HG03520 (cell line): ENCODE results near the gene HAGH.
"Not testable (repeated sequence)": the region's sequence is repeated elsewhere in the genome, so short reads cannot be mapped to it uniquely, and the experiment has no call there.

Experiments used
- ATAC-seq: cut with Tn5 transposase; IDR thresholded peaks from one replicate; pipeline ENCODE4 v1.9.1; 2021; ENCODE audit warnings: mild to moderate bottlenecking, moderate library complexity; ENCODE audit not compliant: unreplicated experiment

The HAGH gene

GRCh38 chr16:1815461-1815860 lies 11.2 kb downstream of the HAGH start:
- ATAC-seq = no peak

GRCh38 chr16:1812732-1813163 lies 13.9 kb downstream of the HAGH start:
- no peak for ATAC-seq

DNA sequence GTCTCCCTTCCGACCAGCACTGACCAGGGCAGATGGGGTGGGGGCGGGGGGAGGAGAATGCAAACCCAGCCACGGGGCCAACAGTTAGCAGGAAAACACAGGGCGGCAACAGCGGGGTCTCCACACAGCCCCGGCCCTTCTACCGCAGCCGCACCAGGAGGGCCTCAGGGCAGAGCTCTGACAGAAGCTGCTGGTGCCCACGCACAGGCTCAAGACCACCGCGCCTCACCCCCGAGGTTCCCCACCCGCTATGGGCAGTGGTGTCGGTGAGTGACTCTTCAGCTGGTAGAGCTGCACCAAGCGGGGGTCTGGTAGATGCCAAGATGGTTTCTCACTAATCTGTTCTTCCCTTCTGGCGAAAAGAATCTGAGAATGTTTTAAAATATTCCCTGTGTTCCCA lies 16.1 kb downstream of the HAGH start:
- ATAC-seq = no peak

DNA sequence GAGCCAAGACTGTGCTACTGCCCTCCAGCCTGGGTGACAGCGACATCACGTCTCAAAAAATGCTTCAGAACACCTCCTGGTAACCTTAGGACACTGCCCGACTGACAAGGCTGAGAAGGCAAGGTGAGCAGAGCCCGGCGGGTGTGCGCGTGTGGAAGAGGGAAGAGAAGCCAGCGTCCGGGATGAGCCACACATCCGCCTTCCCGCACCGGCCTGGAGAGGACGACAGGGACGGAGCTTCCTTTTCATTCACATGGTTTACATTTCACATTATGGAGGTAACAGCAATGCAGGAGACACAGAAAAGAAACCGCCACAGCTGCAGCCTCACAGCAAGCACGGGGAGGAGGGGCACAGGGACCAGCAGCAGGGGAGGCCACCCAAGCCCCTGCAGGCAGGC lies 16.5 kb downstream of the HAGH start:
- no peak for ATAC-seq

- ATAC-seq = no peak
These were observed 17.3 kb downstream of the HAGH start for GRCh38 chr16:1809281-1809801.

GRCh38 chr16:1808691-1809090 lies 17.9 kb downstream of the HAGH start:
- ATAC-seq = no peak

DNA sequence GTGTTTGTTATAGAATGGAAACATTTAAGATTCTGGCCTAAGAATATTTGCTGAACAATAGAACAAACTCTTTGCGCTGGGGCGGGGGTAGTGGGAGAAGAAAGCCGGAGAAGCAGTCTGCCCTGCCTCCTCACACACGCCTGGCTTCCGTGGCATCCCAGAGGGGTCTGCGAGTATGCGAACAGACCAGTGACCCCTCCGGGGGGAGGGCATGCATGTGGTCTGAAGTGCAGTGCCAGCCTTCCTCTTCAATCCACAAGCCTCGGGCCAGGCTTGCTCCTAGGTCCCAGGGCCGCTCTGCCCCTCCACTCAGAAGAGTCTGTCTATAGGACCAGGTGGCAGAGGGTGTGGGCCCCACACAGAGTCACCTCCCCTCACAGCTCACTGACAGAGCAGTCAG lies 19.0 kb downstream of the HAGH start:
- ATAC-seq = no peak

- ATAC-seq = no peak
These were observed 25.9 kb downstream of the HAGH start for GRCh38 chr16:1800701-1801100.

DNA sequence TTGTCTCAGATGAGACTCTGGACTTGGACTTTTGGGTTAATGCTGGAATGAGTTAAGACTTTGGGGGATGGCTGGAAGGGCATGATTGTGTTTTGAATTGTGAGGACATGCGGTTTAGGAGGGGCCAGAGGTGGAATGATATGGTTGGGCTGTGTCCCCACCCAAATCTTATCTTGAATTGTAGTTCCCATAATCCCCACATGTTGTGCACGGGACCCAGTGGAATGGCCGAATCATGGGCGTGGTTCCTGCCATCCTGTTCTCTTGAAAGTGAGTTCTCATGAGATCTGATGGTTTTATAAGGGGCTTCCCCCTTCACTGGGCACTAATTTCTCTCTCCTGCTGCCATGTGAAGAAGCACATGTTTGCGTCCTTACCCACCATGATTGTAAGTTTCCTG lies 27.4 kb downstream of the HAGH start:
- ATAC-seq = not testable (repeated sequence)

DNA sequence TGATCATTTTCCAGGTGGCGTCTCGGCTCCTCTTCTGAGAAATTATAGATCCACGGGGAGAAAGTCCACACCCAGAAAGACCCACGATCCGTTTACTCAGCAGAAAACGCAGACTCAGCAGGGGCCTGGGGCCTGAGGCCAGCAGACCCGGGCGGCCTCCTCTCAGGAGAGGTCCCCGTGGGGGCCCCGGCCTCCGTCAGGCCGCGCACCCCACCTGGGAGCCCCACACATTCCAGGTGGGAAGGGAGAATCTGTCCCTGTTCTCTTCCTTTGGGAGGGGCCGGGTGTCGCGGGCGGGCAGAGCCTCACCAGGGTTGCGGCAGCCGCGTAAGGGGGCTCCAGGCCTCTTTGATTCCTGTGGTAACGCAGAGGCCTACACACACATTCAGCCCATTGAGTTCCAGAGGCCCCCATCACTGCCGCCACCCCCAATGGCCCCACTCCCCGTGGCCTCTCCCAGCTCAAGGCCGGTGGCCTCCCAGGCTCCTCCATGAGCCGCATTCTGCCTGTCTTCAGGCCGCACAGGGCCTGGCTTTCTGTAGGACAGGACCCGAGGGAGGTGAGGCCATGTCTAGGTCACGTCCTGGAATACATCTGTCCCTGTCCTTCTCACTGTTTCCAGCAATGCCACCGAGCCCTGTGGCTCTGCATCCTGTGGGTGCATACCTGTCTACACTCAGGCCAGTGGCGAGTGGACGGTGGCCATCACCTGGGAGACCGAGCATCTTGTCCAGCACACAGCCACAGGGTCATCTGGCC lies 31.5 kb downstream of the HAGH start:
- ATAC-seq = no peak

DNA sequence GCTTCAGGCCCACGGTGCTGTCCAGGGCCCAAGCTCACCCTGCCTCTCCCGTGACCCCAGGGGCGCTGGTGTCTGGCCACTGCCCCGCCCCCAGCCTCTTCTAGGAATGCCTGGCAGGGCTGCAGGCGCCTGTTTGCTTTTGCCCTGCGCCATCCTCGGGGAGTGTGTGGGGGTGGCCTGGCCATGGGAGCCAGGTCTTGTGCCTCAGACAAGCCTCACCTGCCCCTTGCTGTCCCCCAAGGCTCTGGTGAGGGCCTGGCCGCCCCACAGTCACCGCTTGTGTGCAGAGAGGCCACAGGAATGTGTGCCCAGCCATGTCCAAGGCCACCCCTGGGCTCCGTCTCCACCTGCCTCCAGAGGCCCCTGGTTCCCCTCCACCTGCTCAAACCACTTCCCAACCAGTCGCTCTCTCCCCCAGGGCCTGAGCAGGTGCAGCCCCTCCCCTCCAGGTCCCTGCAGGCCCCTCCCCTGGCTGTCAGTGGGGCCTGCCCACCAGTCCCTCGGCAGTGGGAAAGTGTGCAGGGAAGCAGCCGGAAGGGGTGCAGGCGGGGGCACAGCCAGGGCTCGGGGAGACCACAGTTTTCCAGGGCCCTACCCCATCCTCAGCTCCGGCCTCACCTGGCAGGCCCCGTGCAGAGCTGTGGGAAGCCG lies 32.3 kb downstream of the HAGH start:
- ATAC-seq = no peak

DNA sequence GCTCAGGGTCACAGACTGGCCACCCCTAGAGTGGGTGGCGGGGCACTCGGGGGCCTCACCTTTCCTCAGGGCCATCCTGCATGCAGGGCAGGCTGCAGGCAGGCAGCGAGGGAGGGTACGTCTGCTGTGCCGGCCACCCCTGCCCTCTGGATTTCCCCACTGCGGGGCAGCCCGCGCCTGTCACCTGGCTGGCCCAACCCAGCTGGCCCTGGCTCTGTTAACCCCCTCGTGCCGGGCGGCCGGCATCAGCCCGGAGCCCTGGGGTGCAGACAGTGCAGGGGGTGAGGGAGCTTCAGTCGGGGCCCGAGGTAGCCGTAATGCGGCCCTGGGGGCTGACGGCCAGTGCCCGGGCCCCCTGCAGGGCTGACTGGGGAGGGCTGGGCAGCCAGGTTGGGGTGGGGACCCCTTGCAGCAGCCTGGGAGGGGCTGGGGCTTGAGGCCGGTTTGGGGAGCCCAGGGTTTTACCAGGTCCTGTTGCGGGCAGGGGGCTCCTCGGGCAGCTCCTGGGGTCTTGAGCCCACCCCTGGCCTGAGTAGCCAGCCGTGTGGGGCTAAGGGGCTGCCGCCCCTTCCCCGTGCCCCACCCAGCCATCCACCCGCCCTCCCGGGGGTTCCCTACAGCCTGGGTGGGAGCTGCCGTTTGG lies 32.9 kb downstream of the HAGH start, which contains the start of gene IGFALS:
Gene IGFALS, minus strand, starts transcription at position 128 of the 643 bp plus-strand sequence. Its CDS starts 53 bp downstream, at position 75.
- ATAC-seq = no peak

GRCh38 chr16:1792836-1793577 lies 33.6 kb downstream of the HAGH start:
- no peak for ATAC-seq

DNA sequence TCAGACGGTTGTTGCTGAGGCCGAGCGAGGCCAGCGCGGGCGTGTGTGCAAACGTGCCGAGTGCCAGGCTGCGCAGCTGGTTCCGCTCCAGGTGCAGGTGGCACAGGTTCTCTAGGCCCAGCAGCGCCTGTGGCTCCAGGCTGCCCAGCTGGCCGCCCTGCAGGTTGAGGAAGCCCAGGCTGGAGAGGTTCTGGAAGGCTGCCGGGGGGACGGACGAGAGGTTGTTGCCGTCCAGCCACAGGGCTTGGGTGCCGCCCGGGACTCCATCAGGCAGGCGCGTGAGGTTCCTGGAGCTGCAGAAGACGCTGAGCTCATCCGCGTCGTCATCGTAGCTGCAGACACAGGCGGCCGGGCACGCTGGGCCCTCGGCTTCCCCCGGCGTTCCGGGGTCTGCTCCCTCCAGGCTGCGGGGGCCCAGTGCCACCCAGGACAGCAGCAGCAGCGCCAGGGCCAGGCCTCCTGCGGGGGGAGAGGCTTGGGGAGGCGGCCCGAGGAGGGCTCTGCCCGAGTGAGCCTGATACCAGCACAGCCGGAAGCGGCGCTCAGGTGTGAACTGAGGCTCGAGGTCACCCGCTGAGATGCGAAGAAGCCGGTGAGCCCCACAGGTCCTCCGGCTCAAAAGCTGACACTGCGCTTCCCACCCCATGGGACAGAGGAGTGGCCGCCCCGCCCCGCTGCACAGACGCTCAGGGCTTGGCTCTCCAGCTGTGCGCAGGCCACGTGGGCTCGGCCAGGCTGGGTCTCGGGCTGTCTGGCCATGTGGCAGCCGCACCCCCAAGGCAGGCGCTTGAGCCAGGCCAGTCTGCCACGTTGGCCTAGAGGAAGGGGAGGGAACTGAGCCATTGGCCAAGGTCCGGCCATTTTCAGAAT lies 34.4 kb downstream of the HAGH start:
- no peak for ATAC-seq

- ATAC-seq = no peak
These were observed 35.2 kb downstream of the HAGH start for GRCh38 chr16:1791256-1791942.

DNA sequence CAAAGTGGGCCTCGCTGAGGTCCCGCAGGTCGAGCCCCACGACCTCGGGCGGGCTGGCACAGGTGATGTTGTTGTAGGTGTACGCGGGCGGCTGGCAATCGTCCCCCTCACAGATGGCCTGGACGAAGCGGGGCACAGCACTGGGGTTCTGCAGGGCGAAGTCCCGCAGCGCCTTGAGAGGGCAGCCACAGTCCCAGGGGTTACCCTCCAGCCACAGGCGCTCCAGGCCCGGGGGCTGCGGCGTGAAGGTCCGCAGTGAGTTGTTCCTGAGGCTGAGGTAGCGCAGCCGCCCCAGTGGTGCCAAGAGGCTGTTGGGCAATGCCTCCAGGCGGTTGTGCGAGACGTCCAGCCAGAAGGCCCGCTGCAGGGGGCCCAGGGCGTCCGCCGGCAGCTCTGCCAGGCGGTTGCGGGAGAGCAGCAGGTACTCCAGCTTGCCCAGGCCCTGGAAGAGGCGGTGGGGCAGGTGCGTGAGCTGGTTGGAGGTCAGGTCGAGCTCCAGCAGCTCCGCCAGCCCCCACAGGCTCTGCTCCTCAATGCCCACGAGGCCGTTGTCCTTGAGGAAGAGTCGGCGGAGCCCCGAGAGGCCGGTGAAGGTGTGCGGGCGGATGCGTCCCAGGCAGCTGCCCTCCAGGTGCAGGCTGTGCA lies 35.9 kb downstream of the HAGH start:
- ATAC-seq = no peak

DNA sequence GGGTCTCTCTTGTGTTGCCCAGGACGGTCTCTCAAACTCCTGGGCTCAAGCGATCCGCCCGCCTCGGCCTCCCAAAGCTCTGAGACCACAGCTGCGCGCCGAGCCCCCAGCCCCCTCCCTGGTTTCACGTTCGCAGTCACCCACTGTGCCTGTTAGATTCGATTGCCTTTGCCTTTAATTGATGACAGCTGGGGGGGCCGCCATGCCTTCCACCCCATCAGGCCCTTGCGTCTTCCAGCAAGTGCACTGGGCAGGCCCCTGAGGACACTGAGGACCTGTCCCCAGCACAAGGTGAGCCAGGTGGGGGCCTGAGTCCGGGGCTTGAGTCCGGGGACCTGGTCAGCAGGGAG lies 36.4 kb downstream of the HAGH start:
- no peak for ATAC-seq

GRCh38 chr16:1789643-1790045 lies 37.0 kb downstream of the HAGH start:
- no peak for ATAC-seq

GRCh38 chr16:1788708-1789100 lies 37.9 kb downstream of the HAGH start:
- no peak for ATAC-seq
